GM03348 (cell line): ENCODE data around the gene ZCCHC2.

Experiments used
- DNase-seq: peaks from one replicate; pipeline ENCODE4 v3.0.0; 2012; ENCODE audit warnings: low spot score

ZCCHC2 gene

DNA sequence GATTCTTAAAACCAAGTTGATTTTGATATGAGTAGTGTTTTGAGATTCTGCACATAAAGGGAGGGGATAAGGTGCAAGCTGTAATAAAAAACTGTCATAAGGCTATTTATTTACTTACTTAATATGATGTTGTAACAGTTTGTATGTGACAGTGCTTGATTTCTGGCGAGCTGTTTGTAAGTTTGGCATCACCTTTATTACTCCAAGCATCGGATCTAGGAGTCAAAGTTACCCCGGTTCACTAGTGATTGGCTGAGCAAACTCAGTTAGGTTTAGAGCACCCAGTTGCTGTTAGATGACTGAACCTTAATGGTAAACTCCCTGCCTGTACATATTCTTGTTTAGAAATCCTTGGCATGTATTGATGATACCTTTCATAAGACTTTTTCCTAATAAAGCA is 16.1 kb downstream of the ZCCHC2 start:
- DNase-seq = no peak

DNA sequence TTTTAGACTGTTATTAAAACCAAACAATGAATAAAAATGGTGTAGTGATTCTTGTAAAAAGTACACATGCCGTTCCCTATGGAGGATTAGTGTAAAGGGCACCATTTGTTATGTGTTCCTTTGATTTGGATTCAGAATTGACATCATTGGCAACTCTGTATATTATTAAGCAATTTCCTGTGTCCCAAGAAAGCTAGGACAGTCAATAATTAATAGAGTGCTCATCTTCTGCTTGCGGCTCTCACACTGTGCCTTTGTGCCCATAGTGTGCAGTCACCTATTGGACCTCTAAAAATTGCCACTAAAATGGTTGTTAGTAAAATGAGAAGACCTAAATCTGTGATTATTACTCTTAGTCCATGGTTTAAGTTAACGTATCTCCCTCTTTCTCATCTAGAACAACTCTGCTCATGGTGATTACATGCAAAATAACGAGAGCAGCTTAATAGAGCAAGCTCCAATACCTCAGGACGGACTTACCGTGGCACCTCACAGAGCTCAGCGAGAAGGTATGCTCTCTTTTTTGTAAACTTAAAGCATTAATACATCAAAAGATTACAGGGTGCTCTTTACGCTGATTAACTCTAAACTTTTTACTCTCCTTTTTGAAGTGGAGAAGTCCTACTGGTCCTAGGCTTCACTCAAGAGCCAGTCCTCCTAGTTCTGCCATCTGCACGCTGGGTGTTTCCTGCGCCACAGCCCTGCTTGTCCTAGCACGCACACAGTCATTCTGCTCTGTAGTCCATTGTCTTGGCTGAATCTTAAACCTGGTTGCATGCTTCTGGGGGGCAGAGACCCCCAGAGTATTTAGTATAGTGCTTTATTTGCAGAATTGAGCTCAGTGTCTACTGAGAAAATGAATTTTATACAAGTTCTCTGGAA is 16.7 kb downstream of the ZCCHC2 start:
- no peak for DNase-seq

DNA sequence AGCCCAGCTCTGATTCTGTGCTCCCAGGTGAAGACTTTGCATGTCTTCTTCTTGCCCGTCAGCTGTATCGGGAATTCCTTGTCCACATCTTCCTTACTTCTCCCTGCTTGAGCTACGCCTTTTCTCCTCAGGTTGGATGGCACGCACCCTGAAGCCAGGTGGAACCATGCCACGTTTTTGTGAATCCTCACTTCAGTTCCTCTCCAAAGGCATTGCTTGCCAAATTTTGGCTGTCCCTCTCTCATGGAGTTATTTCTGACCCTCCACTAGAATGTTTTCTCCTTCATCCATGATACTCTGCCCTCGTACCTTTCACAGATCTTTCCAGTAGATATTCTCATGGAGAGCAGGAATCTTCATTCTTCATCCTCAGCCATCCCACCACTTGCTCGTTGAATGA is 20.2 kb downstream of the ZCCHC2 start:
- DNase-seq = no peak

DNA sequence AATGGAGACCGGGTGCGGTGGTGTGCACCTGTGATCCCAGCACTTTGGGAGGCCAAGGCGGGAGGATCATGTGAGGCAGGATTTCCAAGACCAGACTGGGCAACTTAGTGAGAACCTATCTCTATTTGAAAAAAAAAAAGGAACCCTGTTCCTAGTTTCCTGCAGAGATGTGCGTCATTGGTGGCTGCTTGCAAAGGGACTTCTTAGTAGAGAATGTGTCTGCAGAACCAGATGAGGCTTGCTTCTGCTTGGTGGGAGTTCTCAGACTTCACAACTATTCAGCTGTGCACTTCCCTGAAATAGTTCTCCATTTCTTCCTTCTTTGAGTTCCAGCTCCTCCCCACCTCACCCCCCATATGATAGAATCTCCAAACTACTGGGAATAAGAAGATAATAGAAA is 22.3 kb downstream of the ZCCHC2 start:
- no peak for DNase-seq

DNA sequence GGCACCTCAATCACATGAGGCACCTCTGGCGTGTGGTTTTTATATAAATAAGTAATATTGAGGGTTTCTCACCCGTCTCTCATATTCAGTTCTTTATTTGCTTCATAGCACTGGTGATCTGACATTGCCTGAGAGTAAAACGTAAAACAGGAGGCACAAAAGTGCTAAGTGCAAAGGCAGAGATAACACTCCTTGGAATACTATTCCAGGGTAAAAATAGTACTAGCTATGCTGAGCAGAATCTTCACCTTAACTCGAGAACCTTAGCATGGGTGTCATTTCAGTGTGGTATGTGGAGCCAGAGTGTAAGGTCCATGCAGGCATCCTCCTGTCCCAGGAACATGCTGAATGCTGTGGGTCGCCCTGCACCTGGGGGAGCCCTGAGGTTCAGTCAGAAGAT is 26.9 kb downstream of the ZCCHC2 start:
- no peak for DNase-seq

DNA sequence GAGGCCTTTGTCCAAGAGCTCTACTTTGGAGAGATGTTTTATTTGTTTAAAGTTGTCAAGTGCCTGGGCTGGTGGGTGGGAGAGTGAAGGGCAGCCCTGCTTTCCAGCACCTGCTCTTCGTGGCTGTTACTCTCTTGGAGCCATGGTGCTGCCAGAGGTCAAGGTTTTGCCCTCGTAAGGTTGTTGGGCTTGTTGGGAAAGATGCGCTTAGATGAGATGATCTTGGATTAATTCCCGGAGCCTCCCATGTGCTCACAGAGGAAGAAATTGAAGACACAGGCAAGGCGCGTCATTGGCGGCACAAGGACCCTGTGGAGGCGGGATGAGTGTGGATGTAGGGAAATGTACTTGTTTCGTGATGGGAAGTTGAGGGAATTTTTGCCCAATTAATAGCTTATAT is 27.9 kb downstream of the ZCCHC2 start:
- DNase-seq = no peak

DNA sequence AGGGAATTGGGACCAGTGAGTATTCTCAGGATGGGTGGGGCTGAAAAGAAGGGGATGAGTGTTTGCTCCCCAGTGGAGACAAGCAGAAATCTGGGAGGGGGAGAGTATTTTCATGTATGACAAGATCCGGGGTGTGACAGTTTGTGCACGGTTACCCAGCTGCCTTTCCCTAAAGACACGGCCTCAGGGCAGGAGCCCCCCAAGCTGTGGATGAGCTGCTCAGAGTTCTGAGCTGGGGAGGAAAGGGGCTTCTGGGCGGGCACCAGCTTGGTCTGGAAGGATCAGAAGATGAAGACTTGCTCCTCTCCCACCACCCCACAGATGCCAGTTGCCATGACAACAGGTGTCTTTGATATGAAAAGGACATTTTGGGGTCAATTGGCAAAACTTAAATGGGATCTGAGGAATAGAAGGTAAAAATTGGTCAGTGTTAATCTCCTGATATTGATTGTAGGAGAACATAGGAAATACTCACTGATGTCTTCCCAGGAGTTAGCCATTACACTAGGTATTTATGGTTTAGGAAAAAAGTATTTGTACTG is 29.2 kb downstream of the ZCCHC2 start:
- DNase-seq = no peak

DNA sequence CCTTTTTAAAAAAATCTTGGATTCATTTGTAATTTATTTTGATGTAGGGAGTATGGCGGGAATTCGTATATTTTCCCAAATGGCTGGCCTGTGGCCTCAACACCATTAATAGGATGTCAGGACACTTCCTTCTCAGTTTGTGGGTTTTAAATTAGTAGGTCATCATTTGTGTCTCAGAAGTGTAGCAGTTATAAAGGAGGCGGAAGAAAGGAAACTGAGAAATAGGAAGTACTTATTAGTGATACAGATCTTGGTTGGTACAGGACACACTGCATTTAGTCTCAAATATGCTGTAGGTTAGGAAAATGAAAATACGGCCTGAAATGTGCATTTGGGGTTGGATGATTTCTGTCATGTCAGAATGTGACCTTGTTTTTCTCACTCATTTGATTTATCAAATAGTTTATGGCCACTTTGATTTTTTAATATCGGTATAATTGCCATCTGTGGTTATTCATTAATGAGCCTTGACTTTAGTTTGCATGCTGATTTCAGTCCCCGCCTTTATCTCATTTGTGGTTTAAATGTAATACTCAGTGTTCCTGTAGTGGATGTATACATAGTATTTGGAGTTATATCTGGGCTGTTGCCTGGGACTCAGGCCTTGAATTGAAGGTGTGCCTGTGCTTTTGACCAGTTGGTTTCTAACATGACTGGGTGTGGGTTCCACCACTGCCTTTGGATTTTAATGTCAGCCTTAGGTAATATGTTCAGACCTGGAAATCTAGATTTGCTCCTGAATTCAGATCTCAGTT is 31.4 kb downstream of the ZCCHC2 start:
- no peak for DNase-seq

DNA sequence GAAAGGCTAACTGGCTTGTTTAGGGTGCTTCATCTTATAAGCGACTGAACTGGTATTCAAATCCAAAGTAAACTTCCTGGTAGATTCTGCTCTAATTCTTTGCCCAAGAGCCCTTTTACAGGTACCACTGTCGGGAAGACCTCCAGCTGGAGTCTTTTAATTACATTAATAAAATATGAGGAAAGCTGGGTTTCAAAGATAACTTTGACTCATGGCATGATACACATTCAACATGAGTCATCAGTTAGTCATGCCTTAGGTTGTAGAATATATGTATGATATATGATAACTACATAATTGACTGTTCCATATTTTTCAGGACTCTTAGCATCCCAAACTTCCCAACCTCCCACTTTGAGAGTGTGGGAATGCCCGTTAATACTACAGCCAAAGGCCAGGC is 32.3 kb downstream of the ZCCHC2 start:
- no peak for DNase-seq

DNA sequence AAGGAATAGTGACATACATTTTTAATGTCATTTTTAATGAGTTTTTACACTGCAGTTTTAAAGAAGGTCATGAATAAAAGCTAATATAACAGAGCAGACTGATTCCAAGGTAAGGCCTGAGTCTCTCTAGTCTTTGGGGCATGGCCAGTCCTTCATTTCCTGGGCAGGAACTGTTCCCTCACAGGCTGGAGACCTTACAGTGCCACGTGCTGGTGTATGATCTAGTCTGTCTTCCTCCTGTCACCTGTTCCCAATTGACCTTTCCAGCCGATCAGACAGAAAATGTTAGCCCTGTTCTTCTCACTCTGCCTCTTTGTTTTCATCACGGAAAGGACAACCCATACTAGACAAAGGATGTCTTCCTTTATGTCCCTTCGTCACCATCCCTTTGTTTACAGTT is 33.6 kb downstream of the ZCCHC2 start:
- DNase-seq = no peak

DNA sequence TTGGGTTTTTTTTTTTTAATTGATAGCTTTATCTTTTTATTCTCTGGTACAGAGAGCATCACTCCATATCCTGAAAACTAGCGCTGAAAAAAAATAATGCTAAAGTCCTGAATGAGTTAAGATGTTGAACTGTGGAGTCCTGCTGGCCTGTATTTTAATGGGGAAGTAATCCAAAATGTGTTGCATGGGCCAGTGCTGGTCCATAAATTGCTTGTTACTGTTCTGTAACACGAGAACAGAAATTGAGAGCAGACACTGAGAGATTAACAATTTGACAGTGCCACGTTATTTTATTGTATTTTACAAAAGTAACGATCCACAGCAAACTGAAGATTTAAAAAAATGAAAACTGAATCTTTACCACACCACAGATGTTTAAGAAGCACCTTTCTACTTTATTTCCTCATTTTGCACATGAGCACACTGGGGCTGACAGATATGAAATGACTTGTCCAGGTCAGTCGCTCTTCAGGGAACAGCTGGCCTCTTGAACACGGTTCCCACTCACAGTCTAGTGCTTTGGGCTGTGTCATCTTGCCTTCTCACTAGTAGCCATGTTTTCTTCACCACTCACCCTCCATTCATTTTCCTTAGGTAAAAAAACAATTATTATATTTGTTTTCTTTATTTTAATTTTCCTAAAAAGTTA is 35.3 kb downstream of the ZCCHC2 start:
- DNase-seq = no peak

DNA sequence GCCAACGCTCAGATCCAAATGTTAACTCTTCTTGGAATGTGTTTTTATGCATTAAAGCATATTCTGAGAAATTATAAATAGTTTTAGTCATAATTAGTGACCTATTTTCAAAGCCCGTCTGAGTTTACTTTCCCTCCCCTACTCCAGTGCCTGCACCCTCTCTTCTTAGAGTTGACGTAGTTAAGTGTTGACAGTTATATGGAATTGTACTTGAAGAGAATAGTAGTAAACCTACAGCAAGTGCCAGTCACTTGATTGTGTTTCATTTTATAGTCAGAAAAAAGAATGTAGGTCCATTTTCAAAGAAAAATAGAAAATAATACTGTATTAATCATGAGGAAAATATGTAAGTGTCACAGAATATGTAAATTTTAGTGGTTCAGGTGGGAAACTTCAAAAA is 41.2 kb downstream of the ZCCHC2 start:
- DNase-seq = no peak

DNA sequence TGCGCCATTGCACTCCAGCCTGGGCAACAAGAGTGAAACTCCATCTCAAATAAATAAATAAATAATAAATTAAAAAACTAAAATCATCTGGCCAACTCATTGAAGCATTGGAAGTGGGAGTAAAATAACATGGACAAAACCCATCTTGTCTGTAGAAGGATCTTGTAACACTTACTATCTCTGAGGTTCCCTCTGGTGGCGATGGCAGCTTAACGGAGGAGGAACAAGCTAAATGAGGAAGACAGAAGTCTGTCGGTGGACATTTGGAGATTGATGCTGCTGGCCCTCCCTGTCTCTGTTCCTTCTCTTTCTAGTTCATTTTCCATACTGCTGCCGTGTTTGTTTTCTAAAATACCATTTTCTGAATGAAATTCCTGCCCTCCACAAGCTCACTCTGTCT is 43.4 kb downstream of the ZCCHC2 start:
- no peak for DNase-seq

DNA sequence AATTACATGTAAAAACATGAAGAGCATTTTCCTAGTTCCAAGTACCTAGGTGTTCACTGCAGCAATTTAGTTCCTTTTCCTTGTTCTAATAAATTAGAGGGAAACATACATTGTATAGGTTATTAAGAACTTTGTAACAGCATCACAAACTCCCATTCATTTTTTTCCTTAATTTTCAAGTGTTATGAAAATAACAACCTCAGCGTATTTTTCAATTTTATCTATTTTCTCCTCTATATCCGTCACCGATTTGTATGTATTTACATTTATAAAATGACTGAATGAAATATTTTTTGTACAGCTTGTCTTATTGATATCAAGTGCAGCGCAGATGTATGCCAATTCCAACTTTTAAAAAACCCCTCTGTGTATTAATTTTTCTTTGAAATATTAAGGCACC is 44.0 kb downstream of the ZCCHC2 start:
- DNase-seq = no peak

DNA sequence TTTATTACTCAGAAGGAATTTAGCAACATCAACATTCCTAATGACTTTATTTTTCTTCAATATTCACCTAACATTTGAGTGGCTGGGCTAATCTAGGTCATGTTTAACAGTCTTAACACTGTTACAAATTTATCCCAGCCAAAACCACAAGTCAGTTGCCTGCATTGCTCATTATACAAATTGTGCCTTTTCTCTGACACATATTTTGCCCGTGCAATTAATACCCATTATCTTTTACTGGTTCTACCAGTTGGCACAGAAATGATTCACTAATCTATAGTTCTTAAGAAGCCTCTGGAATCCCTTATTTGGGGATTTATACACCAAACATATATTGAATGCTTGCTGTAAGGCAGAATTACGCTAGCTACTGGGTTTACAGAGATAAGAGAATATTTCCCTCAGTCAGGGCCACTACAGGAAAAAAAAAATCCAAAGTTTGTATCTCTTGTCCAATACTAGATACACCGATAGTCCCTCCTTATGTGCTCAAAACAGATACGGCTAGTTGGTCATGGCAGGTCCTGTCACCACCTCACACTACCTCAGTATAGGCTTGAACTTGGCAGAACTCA is 46.3 kb downstream of the ZCCHC2 start:
- DNase-seq = no peak

DNA sequence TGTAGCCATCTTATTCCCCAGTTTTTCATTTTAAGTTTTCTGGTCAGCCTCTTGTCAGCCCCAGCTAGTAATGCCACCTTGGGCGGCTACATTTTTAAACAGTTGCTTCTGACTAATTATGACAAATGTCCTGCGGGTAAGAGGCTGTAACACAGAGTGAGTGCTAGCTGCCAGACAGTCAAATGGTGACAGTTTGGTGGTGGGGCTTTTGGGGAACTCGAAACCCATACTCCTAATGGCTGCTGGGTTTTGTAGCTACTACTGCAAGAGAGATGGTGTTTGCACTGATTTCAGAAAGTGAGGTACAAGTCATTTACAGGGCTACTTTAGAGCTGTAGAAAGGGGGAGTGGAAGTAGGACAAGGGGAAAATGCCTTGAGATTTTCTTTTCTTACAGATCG is 48.2 kb downstream of the ZCCHC2 start:
- DNase-seq = no peak

DNA sequence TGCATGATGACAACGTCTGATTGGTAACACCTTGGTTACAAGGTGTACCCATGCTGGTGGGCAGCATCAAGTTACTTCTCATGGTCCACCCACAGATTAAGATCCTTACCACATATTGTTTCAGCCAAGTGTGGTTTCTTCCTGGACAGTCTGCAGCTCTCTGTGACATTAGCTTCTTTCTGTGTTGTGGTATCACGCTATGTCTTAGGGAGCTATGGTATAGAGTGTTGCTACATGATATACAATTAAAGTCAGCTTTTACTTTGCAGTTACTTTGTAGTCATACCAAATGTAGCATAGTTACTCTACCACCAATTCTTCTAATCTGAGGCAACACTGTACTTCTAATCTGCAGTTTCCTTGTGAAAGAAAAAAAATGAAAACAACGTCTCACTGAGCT is 48.8 kb downstream of the ZCCHC2 start:
- DNase-seq = no peak

DNA sequence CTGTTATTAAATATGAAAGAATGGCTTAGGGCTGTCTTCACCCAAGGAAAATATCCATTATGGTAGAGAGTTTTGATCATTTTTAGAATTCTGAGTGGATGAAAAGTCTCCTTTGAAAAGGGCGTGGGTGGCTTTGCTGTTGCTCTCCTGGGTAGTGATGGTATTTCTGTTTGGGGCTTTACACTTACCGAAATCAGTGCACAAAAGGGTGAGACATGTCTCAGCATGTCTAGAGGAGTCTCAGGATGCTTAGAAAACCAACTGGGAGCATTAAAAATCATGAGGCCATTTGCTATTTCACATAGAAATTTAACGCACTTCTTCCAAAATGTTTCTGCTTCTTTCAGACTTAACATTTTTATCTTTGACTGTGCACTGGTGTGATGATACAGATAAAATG is 49.6 kb downstream of the ZCCHC2 start:
- no peak for DNase-seq

DNA sequence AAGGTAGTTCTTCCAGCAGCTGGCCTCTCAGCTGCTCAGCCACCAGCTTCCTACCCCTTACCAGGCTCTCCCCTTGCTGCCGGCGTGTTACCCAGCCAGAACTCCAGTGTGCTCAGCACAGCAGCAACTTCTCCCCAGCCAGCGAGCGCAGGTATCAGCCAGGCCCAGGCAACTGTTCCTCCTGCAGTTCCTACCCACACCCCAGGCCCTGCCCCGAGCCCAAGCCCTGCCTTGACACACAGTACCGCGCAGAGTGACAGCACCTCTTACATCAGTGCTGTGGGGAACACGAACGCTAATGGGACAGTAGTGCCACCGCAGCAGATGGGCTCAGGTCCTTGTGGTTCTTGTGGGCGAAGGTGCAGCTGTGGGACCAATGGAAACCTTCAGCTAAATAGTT is 52.0 kb downstream of the ZCCHC2 start:
- DNase-seq = no peak

DNA sequence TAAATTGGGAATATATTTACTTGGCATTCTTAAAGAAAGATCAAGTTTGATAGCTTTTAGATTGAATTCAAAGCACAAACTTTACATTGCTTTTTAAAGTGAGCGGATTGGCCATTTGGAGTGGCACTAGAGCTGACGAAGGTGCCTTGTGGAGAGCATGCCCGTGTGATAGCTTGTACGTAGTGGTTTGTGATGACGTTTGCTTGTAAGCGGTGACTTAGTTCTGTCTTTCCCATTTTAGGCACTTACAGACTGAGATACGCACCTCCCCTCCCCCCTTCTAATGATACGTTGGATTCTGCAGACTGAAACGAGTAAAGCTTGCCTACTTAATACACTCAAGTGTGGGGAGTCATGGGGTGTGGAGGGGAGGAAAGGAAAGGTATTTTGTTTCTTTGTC is 53.4 kb downstream of the ZCCHC2 start:
- DNase-seq = no peak

DNA sequence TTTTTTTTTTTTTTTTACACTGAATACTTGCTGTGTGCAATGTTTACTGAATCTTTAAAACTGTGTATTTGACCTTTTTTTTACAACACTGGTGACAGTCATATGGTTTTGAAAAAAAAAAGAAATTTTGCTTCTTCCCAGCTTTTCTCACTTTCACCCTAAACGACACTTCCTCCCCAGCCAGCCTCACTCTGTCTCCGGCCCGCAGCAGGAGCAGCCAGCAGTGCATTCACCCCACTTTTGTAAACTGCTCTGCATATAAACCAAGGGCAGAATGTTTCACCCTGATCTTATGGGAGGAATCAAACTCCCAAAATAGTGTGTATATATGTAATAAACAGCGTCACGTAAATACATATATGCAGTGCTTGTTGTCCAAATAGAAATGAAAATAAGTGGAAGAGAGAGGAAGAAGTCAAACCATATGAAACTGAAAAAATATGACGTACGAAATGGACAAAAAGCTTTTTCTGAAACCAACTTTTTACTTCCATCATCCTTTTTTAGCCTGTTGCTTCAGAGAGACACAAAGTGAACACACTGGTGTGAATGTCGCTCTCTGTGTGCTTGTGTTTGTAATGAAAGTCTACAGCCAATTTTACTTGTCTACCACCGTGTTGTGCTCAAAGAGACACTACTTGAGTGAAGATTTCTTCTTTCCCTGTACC is 54.2 kb downstream of the ZCCHC2 start:
- DNase-seq = no peak

DNA sequence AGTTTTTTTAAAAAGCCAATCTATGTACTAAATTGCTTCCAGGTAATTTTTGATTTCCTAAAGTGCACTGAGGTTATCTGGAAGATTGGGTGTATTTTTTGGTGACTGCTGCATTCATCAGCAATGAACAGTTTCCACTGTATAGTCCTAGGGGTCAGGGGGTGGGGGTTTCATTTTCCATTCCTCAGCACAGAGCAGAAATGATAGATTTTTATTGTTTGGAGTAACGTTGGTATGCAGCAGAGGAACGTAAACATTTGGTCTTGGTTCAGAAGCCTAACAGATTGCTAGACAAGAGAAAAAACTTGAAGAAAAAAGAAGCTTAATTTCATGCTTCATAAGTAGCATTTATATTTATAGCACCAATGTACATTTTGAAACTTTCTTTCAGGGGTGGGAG is 54.9 kb downstream of the ZCCHC2 start:
- DNase-seq = no peak
